GM21528 (cell line): ENCODE results near the gene NDUFA3.
A peak's percentile ranks its signal among the peaks of the same experiment; 100 is the strongest.

ENCODE experiments used
- ATAC-seq: cut with Tn5 transposase; IDR thresholded peaks from one replicate; pipeline ENCODE4 v1.9.1; 2021; ENCODE audit warnings: mild to moderate bottlenecking, moderate library complexity; ENCODE audit not compliant: unreplicated experiment, low FRiP score

NDUFA3 gene

DNA sequence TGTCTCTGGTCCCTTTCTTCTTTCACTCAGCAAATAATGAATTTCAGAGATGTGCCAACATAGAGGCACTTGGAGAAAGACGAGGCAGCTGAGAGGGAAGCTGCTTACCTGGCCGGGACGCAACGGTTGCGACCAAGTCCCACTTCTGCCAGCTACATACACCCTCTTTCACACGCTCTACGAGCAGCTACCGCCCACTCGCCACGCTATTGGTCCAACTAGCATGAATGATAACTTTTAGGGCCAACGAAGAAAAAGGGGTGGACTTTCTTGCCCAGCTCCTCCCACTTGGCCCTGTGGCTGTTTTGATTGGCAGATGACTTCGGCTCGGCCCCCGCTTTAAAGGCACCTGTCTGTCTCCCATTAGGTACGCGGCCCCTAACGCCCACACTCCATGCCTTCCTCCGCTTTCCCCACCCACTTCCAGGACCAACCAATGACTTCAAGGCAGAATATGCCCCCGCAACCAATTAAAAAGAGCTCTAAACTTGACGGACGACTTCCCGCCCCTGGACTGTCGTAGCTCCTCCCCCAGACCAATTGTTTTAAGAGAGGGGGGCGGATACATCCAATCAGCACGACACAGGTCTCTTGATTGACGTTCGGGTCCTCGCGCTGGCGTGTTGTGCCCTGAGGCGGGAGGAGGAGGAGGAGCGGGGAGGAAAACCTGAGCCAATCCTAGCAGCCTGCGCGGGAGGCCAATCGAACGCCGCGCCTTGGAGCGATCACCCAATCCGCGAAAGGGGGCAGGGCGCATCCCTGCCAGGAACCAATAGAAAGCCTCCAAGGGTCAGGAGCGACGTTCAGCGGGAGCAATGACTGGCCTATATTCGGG lies 34.4 kb downstream of the NDUFA3 start:
- ATAC-seq = peak; percentile 76

DNA sequence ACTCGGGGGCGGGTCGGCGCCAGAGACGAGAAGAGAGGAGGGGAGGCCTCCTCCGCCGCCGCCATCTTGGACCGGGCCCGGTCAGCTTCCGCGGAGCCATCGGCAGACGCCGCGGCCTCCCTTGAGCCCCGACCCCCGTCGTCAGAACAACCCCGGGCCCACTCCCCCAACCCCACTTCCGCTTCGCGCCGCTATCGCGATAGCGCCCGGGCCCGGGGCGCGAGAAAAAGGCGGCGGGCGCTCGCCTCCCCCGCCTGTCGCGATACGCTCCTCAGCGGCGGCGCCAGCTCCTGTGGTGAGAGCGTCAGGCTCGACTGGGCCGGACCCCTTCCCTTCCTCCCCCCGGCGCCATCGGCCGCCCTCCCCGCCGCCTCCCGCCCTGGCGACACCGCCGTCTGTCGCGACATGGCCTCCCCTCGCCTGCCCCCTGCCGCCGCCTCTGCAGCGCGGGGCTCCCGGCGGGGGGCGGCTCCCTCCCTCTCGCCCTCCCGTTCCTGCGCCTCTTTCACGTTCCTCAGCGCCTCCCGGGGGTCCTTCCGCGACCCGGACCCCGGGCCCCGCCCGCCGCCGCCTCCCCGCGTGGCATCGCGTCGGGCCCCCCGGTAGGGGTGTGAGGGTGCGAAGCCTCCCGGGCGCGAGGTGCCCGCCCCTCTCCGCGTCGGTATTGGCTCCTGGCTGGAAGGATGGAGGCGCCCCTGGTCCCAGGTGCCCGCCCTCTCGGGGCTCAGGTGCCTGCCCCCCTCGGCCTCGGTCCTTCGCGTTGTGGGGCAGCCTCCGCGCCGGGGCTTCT lies 35.2 kb downstream of the NDUFA3 start, which contains the start of gene CNOT3:
Gene CNOT3, plus strand, starts transcription at position 64 of the 790 bp plus-strand sequence. CDS start 5,217 bp downstream, outside the sequence.
- no peak for ATAC-seq

DNA sequence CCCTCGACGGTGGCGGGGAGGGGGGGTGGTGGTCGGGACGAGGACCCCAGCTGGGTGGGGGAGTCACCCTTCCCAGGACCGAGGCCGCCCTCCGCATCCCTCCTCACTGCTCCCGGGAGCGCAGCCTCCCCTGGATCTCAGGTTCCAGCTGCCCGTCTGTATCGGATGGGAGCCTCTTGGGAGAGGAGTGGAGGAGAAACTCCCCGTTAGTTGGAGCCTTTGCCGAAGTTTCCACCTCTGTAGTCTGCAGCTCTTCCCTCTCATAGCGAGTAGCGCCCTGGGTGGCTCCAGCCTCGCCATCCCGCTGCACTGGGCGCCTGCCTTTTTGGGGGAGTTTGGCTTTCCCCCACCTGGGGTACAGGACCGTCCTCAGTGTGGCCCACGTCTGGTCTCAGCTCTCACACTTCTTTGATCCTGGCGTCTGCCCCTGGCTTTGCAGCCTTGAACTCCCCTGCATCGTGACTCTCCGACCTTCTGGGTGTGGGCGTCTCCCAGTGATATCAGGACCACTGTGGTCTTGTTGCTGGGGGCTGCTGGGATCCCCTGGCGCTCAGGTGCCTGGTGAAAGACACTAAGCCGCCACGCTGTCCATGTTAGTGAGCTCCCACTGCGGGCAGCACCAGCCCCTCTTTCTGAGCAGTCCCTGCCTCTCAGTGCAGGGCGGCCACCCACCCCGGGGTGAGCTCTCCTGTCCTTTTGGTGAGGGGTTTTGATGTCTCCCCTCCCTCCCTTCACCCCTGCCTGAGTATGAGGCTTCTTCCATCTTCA lies 36.0 kb downstream of the NDUFA3 start:
- ATAC-seq = no peak

DNA sequence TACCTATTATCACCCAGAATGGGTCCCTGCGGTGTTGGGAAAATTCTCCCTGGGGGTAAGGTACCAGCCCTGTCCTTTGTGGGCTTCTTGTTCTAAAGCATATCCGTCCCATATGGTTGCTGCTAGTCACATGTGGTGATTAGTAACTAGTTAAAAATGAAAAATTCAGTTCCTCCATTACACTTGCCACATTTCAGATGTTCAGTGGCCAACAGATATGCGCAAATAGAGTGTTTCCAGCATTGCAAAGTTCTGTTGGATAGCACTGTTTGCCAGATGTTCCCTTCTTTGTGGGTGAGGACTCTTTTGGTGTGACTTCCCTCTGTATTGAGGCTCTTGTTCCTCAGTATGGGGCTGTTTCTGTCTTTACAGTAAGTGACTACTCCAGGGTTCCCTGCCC lies 38.7 kb downstream of the NDUFA3 start:
- ATAC-seq = no peak

DNA sequence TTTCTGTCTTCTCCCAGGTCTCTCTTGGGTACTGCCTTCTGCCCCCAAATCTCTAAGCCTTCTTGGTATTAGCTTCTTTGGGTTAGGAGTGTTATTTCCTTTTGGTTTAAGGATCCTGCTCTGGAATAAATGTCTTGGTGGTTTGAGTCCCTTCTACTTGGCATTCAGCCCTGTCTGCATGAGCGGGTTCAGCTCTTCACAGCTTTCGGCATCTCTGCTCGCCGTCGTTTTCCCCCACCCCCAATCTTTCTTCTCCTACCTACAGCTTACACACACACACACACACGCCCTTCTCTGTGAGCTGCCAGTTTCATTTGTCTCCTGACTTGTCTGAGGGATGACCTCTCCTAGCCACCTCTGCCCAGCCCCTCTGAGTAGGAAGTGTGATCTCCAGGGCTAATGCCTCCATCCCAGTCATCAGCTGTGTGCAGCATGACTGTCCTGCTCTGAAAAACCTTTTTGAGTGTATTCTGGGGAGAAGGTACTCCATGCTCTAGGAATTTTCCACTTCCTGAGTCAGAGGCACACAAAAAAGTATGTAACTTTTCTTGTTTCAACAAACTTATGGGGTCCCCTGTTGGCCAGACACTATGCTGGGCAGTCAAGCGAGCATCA lies 39.6 kb downstream of the NDUFA3 start:
- no peak for ATAC-seq

DNA sequence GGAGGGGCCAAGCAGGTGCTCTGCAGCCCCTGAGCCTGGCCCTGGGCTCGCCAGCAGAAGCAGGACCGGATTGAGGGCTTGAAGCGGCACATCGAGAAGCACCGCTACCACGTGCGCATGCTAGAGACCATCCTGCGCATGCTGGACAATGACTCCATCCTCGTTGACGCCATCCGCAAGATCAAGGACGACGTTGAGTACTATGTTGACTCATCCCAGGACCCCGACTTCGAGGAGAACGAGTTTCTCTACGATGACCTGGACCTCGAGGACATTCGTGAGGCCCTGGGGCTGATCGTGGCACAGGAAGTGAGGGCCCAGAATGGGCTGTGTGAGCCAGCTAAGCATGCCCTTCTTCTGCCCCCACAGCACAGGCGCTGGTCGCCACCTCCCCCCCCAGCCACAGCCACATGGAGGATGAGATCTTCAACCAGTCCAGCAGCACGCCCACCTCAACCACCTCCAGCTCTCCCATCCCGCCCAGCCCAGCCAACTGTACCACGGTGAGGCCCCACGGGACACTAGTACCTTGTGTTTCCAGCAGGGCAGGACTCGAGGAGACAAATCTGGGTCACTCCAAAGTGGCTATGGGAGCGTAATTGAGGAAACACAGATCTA lies 43.0 kb downstream of the NDUFA3 start:
- no peak for ATAC-seq

DNA sequence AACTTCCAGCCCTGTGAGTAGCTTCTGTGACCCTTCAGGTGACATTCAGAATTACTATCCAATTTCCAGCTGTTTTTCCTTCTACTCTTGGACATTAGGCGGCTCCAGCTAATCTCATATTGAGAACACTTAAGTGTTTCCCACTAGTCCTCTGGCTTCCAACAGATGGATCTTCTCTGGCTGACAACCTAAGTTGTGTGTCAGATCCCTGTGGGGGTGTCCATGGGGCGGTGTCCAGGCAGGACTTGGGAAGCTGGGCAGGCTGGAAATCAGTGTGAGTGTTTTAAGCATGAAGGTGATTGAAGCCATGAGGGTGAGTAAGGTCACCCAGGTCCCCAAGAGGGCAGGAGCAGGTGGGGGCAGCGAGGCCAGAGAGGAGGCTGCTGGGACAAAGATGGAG lies 45.0 kb downstream of the NDUFA3 start:
- ATAC-seq = no peak

DNA sequence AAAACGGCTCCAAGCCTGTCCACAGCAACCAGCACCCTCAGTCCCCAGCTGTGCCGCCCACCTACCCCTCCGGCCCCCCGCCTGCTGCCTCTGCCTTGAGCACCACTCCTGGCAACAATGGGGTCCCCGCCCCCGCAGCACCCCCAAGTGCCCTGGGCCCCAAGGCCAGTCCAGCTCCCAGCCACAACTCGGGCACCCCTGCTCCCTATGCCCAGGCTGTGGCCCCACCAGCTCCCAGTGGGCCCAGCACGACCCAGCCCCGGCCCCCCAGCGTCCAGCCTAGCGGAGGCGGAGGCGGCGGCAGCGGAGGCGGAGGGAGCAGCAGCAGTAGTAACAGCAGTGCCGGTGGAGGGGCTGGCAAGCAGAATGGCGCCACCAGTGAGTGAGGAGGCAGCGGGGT lies 45.5 kb downstream of the NDUFA3 start:
- ATAC-seq = no peak

DNA sequence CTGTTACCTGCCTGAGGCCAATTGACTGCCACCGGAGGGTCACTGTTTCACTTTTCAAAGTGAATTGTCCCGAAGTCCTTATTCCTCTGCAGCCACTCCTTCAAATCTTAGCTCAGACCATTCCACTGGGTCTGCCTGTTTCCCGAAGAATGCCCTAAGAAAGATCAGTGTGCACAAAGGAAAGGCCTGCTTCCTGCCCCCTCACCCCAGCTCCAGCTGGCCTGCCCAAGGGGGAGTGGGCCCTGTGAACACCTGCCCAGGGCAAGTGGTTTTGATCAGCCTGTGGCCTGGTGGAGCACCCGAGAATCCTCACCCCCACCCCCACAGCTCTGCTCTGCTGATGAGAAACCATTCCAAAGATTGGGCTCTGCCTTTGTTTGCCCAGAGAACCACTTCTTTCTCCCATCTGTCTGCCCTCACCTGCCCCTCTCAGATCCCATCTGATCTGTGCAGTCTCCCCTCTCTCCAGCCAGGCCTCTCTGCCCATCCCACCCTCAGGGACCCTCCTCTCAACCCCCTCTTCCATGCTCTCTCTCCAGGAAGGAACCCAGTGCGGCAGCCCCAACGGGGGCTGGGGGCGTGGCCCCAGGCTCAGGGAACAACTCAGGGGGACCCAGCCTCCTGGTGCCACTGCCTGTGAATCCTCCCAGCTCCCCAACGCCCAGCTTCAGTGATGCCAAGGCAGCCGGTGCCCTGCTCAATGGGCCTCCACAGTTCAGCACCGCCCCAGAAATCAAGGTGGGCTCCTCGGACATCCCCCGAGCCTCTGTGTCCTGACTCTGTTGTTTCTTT lies 46.6 kb downstream of the NDUFA3 start:
- ATAC-seq = no peak

DNA sequence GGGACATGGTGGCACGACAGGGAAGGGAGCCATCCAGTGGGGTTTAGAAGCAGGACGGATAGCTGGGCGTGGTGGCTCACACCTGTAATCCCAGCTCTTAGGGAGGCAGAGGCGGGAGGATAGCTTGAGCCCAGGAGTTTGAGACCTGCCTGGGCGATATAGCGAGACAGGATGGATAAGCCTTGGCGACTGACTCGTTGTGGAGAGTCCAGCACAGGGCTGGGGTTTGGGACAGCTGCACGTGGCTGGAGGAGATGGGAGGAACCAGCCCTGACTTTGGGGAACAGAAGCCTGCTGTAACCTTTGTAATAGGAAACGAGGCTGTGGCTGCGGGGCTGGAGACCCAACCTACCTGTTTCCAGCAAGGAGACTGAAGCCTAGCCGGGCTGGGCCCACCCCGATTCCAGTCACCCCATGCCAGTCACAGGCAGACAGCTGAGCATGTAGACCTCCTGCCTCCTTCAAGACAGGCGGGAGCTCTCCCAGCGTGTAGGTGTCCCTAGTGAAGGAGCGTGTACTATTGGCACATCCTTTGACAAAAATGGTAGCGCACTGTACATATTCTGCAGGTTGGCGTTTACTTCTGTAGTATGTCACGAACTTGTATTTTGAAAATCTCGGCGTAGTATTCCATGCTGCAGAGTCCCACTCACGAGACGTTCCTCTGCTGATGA lies 48.8 kb downstream of the NDUFA3 start:
- no peak for ATAC-seq

DNA sequence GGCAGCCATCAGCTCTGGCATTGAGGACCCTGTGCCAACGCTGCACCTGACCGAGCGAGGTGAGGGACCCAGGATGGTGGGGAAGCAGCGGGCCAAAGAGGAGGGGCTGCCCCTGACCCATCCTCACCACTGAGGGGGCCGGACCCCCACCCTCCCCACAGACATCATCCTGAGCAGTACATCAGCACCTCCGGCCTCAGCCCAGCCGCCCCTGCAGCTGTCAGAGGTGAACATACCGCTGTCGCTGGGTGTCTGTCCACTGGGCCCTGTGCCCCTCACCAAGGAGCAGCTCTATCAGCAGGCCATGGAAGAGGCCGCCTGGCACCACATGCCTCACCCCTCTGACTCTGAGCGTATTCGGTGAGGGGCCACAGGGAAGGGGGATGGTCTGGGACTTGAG lies 49.6 kb downstream of the NDUFA3 start:
- no peak for ATAC-seq

DNA sequence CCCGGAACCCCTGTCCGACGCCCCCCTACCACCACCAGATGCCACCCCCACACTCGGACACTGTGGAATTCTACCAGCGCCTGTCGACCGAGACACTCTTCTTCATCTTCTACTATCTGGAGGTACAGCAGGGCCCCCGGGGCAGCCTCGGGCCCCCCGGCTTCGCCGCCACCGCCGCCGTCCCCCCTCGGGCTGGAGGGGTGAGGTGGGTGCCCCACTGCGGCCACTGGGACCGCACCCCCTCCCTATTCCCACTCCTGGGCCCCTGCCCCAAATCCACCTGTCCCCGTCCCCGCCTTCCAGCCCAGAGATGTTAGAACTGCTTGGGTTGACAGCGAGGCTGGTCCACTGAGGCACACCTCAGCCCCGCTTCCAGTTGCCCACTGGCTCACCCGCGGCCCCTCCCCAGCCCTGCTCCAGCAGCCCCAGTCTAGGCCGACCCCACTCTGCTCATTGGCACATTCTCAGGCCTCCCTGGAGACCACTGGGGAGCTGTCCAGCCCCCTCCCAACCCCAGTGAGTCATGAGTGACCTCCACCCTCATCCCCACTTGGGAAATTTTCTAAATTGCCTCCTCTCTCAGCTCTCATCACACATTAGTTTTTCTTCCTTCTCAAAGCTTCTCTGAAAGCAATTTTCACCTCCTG lies 50.3 kb downstream of the NDUFA3 start:
- ATAC-seq = no peak

DNA sequence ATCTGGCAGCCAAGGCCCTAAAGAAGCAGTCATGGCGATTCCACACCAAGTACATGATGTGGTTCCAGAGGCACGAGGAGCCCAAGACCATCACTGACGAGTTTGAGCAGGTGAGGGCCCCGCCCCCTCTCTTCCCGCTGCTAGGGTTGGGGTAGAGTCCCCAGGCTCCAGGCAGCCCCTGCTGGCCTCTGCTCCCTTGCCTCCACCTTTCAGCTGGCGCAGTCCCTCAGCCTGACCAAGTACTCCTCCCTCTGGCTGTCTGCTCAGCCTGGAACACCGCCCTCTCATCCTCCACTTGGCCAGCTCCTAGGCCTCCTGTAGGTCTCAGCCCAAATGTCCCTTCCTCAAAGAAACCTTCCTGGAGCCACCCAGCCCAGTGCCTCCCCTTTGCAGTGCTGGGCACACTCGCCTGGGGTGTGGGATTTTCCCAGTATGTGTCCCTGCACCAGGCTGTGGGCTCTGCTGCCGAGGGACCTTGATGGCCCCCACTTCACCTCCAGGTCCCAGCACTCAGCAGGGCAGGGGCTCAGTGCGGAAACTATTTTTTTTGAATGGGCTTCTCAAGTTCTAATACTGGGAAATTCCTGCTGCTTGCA lies 51.2 kb downstream of the NDUFA3 start:
- ATAC-seq = no peak

DNA sequence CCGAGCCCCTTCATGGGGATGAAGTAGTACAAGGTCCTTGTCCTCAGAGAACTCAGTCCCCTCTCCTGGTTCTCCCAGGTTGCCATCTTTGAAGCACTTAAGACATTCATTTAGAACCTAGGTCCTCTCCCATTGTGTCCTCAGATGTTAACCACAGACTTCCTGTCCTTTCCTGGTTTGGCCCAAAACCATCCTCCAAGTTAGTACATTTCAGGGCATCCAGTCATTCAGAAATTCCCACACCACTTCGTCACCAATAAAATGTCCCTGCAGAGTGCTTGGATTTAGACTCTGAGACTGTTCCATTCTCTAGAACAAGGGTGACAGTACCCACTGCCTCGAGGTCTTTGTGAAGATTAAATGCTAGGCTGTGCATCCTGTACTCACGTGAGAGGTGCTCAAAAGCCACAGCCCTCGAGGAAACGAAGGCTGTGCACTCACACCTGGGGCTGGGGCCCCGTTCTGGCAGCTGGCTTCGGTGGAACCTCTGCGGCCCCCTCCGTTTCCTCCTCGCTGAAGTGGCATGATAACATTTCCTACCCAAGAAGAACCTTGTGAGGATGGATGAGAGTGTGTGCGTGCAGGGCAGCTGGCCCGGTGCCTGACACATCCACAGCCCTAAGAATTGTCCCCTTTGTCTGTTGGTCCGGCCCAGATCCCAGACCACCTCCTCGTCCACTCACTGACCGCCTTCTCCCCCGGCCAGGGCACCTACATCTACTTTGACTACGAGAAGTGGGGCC lies 52.1 kb downstream of the NDUFA3 start:
- no peak for ATAC-seq

DNA sequence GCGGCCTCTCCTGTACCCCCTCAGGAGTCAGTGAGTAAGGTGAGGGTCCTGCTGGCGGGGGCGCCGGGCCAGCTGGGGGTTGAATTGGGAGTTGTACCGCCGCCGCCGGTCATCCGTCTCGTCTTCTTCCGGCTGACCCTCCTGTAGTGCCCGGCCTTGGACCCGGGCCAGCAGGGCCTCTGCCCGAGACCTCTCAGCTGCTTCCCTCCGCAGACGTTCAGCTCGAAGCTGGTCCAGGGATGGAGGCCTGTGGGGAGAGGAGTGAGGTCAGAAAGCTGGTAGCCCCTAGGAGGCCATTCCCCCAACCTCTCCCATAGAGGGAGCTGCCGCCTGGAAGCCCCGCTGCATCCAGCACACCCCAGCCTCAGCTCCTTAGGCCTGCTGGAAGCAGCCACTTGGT lies 53.0 kb downstream of the NDUFA3 start:
- ATAC-seq = no peak

DNA sequence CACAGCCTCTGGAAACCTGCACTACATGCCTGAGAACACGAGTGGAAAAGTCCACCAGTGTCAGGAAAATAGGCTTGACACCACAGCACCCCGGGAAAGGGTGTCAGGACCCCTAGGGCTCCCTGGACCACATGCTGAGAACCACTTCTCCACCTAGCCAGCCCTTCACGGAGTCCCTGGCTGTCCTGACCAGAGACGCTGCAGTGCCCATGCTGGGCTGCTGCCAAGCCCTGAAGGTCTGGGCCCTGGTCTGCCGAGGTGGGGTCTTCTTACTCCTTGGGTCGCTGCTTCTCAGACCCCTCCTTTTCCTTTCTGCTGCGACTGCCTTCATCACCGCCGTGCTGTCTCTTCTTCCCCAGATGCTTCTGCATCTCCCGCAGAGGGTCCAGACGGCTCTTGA lies 53.8 kb downstream of the NDUFA3 start:
- no peak for ATAC-seq

DNA sequence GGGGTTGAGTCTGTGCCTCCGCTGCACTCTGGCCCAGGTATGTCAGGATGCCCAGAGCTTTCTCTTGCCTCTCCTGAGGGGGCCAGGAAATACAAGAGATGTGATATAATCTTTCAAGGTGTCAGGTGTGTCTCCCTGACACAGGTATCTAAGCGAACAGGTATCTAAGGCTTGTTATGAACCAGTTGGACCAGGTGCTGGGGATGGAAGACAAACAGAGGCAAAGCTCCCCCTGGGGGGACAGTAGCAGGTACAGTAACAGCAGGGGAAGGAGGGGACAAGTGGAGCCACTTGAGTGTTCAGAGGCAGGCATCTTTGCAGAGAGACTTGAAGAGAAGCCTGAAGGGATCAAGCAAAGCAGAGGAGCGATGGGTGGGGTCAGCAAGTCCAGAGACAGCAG lies 54.3 kb downstream of the NDUFA3 start:
- ATAC-seq = no peak
